NOMO-1 treated with DMSO at 0.1 percent for 48 hours (cell line): ENCODE data around the gene SCN5A.

Experiments used
- DNase-seq: peaks from one replicate; lab custom pipeline; 2025; ENCODE audit not compliant: unreplicated experiment; lab: John Stamatoyannopoulos, UW

The SCN5A gene

DNA sequence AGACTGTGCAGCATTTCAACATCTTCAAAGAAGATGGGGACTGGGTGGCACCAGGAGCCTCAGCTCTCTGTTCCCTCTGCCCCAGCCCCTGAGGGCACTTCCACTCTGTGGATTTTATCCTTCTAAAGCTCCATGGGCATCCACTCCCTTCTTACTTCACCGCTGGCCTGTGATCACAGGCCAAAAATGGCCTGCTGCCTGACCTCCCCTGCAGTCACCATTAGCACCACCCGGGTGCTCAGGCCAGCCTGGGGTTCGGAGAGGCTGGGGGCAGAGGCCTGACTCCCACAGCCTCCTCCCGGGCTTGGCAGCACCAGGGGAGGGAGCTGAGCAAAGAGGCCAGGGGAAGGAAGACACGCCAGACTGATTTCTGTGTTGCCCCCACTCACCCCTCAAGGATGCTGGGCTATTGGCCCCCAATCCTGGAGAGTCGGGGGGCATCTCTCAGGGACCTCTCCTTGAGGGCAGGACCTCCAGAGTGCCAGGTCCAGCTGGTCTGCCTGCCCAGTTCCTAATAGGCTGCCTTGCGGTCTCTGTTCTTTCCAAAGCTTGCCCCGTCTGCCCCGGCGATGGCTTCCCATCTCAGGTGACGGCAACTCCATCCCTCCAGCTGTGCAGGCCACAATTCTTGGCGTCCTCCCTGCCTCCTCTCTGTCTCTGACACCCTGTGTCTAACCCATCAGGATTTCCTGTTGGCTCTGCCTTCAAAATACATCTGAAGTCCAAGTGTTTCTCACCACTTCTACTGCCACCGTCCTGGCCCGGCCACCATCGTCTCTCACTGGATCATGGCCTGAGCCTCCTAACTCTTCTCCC is 86.2 kb downstream of the SCN5A start:
- DNase-seq = no peak

DNA sequence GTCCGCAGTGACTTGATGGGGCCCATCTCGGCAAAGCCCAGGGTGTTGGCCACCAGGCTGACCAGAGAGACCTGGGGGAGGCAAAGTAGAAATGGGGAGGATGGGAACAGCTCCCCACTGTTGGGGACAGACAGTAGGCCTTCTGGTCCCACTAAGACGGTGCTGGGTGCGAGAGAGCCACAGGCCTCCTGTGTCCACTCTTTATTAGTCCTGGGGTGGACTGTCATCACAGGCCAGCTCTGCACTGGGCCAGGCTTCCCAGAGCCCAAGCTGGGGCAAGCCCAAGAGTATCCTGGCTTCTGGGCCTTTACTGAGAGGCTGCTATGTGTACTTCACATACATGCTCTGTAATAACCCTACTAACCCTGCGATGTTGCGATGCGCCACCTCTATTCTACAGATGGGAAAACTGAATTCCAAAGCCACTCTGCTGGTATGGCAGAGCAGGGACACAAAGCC is 87.0 kb downstream of the SCN5A start:
- DNase-seq = no peak

DNA sequence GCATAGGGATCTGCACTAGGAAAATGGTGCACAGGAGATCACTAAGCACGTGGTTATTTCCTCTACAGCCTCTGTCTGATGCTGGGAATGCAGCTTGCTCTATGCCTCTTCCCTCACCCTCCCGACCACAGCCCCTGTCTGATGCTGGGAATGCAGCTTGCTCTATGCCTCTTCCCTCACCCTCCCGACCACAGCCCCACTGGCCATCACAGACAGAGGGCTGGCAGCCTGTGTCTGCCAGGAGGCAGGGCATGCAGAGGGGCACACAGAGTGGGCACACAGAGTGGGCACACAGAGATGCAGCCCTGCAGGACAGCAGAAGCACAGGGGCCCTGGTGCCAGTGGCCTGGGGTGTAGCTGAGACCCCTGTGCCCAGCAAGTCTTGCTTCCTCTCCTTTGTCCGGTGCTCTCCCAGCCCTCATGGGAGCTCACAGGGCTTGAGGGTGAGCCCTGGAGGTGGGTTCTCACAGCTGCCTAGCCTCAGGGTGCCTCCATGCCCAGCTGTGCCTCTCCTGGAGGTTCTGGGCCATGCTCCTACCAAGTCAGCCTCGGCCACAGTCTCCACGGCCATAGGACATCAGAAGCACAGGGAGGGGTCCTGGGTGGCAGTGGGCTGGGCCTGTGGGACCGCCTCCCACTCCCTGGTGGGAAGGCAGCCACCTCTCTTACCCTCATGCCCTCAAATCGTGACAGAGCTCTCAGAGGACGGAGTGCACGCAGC is 87.6 kb downstream of the SCN5A start:
- DNase-seq = no peak

DNA sequence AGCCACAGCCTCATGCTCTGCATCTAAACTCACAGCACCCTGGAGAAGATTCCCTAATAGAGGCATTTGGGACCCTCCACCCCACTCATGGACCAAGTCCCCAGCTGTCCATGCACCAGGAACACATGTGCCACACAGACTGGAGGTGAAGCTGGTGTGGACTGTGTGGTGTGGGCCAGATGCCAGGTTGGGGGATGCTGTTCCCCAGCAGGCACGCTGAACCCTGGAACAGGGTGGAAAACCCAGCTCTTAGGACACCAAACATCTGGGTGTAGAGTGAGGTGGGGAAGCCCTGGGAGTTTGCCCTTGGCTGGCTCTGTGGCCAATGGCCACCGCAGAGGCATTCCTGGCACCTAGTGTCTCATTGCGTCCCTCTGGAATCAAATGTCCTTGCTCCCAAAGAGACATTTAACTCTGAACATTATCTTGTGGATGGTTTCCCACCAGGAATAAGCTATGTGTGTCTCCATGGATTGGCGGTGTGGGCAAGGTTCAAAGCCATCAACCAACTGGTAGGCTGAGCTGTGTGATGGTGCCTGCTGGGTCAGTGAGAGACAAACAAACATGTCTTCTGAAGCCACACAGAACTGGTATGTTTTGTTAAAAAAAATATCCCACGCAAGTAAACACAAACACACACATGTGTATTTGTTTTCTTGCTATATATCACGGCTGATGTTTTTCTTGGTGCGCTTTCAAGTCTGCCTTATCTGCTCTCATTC is 88.3 kb downstream of the SCN5A start:
- DNase-seq = no peak

DNA sequence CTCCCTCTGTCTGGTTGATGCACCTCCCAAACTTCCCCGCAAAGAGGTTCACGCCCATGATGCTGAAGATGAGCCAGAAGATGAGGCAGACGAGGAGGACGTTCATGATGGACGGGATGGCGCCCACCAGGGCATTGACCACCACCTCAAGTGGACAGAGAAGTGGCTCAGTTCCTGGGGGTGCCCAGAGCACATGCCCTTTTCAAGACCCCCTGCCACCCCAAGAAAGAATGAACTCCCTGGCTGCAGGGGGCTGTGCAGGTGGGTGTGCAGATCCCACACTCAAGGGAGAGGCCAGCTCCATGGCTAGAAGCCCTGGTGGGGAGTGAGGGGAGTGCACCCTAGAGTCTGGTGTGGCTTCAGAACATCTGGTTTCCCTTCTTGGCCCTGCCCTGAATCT is 89.2 kb downstream of the SCN5A start:
- no peak for DNase-seq

DNA sequence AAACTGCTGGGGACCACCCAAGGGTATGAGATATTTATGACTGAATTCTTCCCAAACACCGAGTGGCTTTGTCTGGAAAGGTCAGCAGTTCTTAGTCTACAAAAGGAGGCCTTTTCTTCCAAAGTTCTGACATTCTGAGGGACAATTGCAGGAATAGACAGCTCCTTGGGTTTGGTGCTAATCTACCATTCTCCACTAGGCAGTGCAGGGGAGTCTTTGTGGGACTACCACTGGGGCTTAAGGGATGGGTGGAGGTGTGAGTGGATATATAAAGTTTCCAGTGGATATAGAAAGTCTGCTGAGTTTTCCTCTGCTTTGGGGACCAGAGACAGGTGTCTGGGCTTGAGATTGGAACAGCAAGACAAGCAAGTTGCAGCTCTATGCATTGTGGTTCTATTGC is 90.6 kb downstream of the SCN5A start:
- no peak for DNase-seq

DNA sequence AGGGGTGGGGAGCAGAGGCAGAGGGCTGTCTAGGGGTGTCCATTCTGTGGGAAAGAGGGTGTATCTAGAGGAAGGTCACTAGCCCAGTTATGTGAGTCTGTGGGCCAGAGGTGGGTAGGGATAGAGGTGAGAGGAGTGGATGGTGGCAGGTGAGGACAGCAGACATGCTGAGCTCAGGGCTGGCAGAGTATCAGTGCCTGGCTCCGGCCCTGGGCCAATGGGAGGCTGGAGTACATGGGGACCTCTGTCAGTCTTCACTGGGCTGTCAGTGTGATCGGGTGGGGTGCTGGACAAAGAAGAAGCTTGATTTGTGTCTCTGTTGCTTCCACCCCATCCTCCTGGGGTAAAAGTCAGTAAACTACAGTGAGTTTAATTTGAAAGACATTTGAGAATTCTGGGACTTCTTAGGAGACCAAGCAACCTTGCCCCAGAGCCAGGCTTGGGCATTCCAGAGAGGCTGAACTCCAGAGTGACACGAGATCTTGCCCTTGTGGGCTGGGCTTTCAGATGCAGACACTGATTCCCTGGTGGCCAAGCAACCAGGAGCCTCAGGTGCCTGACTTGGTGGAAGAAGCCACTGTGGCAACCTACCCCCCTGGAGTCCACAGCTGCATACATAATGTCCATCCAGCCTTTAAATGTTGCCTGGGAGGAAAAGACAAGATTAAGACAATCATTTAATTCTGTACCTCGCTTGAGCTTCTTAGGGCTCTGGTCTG is 92.7 kb downstream of the SCN5A start:
- no peak for DNase-seq

DNA sequence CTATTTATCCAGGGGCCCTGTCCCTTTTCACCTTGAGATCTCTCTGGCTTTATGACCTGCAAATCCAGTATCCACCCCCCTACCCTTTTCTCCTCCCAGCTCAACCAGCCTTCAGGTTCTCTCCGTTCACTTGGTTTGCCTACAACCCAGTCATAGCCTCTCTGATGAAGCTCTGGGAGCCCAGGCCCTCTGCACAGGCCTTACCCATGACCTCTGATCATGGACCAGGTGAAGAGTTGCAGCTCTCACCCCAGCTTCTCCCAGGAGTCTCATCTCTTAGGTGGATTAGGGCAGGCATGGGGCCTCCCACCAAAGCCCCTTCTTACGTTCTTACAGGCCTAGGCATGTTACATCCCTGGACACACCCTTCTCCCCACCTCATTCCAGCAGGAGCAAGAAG is 93.6 kb downstream of the SCN5A start:
- DNase-seq = no peak

DNA sequence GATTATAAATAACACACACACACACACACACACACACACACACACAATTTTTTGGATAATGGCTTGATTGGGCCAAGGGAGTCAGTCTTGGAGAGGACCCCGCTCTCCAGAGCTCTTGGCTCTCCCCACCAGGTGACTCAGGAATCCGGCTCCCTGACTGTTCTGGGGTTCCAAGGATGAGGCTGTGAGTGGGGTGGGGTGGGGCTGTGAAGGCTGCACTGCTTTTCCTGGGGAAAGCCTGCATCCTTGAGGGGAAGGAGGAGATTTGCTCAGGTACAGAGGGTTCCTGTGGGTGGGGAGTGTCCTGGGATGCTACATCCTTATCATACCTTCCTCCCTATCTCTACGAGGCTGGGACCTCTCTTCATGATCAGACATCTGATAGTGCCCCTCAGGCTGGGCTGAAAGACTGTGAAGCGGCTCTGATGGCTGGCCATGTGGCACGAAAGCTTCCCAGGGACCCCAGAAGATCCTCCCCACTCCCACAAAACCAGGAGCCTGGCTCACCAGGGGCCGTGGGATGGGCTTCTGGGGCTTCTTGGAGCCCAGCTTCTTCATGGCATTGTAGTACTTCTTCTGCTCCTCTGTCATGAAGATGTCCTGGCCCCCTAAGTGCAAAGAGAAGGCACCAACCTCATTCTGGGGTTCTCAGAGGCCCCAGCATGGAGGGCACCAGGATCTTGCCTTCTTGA is 94.2 kb downstream of the SCN5A start:
- no peak for DNase-seq

DNA sequence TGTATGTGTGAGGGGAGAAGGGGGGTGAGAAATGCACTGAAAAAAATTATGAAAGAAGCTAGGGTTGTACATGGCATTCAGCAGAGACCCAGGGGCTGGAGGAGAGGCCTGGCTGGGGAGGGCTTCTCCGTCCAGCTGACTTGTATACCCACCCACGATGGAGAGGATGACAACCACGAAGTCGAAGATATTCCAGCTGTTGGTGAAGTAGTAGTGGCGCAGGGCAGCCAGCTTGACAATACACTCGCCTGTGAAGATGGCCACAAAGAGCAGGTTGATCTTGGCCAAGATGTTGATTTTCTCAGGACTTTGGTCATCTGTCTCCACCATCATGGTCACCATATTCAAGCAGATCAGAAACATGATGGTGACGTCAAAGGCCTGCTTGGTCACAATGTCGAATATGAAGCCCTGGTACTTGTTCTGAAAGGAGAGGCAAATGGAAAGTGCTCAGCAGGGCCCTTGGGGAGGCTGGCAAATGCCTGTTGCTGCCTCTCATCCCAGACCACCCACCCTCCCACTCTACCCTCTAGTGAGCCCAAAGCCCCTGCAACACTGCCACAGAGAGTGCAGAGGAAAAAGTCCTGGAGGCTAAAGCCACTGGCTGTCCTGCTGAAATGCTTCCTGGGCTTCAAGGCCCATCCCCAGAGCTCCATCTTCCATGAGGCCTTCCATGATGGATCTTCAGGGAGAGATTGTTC is 95.2 kb downstream of the SCN5A start:
- no peak for DNase-seq

DNA sequence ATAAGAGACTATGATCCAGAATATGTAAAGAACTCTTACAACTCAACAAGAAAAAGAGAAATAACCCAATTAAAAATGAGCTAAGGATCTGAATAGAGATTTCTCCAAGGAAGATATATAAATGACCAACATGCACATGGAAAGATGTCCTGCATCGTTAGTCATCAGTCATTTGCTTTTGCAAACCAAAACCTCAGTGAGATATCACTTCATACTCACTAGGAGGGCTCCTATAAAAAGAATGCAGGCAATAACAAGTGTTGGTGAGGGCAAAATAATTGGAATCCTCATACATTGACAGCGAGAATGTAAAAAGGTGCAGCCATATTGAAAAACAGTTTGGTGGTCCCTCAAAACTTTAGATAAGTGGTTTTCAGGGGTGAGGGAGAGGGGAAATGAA is 96.4 kb downstream of the SCN5A start:
- no peak for DNase-seq

DNA sequence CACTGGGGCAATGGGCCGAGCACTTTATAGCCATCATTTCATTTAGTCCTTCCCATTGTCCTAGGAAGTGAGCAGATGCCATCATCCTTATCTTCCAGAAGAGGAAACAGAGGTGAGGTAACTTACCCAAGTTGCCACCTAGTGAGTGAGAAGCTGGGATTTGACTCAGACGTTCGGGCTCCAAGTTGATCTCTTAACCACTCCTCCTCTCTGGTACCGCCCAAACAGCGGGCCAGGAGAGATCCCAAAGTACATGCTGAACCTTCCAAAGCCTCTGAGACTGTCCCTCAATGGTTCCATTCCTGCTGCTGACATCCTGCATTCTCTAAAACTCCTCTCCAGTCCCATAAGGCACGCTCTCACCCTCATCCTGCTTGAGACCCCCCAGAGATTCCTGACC is 97.1 kb downstream of the SCN5A start:
- no peak for DNase-seq

DNA sequence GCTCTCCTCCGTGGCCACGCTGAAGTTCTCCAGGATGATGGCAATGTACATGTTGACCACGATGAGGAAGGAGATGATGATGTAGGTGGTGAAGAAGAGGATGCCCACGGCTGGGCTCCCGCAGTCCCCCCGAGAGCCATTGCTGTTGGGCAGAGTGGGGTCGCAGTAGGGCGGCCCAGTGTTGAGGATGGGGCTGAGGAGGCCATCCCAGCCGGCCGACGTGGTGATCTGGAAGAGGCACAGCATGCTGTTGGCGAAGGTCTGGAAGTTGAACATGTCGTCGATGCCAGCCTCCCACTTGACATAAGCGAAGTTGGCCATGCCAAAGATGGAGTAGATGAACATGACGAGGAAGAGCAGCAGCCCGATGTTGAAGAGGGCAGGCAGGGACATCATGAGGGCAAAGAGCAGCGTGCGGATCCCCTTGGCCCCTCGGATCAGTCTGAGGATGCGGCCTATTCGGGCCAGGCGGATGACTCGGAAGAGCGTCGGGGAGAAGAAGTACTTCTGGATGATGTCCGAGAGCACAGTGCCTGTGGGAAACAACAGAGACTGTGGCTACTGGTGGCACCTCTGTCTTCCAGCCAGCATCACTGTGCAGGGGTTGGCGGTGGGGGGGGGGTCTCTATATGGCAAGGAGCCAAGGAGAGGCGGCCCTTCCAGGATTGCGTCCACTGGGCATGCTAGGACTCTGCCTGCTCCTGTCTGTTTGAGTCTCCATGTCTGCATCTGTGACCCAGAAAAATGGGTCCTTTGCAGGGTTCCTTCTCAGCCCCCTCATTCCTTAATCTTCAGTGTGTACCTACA is 98.3 kb downstream of the SCN5A start:
- DNase-seq = no peak

DNA sequence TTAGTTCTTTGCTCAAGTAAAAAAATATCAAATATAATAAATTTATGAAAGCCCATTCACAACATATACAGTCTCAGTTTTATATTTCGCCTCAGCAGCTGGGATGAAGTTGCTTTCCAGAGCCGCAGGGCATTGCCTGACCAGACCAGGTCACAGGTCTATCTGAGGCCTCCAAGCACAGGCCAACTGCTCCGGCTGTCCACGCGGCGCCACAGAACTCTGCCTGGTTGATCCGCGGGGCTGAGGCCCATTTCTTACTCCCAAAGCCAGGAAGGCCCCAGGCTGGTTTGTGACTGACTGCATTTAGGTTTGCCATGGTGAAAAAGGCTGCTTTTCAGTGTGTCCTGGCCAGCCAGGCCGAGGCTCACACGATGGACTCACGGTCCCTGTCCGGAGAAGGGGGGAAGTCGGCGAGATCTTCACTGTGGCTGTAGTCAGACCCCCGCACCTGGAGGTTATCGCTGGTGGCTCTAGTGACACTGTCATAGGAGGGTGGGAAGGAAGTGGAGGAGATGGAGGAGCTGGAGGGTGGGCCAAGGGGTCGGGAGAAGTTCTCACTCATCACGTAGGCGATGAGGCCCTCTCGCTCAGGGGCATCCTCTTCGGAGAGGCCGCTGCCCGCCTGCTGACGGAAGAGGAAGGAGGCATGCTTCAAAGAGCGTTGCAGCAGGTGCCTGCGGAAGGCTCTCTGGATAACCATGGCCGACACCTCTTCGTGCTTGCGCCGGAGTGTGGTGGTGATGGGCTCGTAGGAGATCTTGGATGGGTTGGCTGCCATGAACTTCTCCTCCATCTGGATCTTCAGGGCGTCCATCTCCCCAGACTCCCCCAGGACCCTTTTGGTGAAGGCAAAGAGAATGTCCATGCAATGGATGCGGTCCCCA is 99.3 kb downstream of the SCN5A start:
- no peak for DNase-seq

DNA sequence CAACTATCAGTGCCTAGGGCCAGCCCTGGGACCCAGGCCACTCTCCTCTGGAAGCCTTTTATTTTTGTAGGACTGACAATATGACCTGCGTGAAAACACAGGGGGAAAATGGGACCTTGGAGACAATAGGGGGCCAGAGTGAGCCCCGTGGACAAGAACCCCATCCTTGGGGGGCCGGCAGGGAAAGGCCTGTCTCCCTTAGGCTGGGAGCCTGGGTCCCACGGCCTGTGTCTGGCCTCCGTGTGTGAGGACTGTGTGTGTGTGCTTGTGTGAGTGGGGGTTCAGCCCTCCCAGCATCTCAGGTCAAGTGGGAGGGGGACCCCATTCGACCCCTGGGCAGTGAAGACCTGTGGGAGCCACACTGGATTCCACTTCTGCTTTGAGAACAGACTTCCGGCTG is 100.0 kb downstream of the SCN5A start:
- no peak for DNase-seq

DNA sequence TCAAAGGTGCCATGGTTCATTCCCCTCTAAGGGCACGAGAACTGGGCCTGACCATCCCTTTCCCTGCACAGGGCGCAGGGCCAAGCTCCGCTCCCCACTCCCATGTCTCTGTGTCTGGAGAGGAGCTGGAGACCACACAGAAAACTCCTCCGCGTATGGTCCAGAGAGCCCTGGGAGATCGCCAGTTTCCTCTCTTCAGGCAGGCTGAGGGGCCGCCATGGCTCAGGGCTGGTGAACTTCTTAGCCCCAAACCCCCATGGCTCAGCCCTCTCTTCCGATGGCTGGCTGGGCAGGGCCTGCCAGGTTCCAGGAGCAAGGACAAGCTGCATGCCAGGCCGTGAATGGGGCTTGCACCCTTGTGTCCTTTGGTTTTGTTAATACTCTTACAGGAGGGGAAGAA is 100.4 kb downstream of the SCN5A start:
- DNase-seq = no peak

DNA sequence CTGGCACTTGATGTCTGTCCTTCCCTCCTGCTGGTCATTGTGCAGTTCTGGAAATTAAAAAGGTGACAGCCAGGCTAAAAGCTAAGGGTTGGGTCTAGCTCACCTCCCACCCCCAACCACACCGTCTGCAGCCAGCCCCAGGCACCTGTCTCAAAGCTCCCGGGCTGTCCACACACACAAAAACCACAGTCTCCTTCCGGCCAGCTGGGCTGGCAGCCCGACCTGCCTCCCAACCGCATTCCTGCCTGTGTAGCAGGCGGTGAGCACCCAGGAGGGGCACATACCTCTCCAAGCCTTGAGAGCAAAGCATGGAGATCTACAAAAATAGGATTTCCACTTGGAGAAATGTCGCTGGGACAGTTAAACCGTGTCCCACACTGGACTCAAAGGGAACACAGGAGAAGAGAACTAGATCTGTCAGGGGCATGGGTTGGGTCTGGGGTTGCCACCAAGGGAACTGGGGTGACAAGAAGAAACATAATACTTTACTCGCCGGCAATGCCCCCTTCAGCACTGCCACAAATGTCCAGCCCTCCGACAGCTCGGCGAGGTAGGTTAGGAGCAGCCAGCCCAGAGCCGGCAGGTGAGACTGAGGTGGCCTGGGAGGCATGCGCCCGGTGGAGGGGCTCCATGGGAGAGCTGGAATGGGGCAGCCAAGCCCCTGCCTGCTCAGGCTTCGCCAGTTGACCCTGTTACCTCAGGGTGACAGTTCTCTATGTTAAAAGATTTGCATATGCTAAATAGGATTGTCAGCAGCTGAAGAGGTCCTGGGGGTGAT is 101.1 kb downstream of the SCN5A start:
- DNase-seq = no peak
